ENCODE measurements around the gene RAI1. TPM values are rescaled to one million over a fixed set of nuclear protein-coding genes. Genes with fewer than 3 reads are reported as not detected.

RAI1 gene
- total and polyA plus RNA-seq, 9 donors = 1.5 to 57.7 (median 35.3) TPM

DNA sequence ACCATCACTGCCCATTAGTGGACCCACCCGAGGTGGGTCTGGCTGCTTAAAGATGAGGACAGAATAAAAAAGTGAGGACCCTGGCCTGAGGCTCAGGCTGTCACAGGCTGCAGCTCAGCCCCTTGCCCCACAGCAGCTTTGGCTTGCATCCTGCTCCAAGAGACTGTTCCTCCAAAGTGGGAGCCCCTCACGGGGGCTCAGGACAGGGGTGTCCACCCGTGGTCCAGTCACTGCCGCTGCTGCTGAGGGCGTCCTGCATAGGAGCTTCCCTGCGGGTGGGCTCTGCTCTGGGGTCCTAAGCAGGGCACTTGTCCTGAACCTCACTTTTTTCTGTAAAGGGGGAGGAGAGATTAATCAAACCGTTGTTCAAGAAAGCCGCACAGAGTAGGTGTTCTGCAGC, 107.7 kb downstream of the RAI1 start:
- intact Hi-C loops (cut with DNase I) = no loop called here
- 84 to 89% (median 85%) methylated on average over 8 of the region's 8 CpGs for WGBS, 3 donors
- H3K9me3 ChIP-seq = no peaks in the 10 kb centered on the region

DNA sequence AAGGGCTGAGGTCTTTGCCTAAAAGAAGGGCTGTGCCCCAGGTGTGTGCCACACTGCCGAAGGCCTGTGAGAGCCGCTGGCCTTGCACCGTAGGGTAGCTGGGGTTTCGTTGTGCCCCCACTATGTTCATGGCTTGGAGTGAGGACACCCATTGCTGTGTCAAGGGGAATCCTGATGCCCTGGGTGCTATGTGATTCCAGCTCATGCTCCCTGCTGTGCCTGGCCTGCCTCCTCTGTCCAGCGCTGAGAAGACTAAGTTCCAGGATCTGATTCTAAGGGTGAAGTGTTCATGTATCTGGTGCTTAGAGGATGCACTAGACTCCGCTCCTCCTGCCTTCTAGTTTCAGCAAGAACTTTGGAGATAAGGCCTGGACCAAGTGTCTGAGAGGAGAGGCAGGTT, 108.2 kb downstream of the RAI1 start:
- DNase-seq = no peak
- 92 to 99% (median 97%) methylated on average over 6 of the region's 6 CpGs for WGBS, 3 donors
- TF ChIP-seq, protein P1, sequence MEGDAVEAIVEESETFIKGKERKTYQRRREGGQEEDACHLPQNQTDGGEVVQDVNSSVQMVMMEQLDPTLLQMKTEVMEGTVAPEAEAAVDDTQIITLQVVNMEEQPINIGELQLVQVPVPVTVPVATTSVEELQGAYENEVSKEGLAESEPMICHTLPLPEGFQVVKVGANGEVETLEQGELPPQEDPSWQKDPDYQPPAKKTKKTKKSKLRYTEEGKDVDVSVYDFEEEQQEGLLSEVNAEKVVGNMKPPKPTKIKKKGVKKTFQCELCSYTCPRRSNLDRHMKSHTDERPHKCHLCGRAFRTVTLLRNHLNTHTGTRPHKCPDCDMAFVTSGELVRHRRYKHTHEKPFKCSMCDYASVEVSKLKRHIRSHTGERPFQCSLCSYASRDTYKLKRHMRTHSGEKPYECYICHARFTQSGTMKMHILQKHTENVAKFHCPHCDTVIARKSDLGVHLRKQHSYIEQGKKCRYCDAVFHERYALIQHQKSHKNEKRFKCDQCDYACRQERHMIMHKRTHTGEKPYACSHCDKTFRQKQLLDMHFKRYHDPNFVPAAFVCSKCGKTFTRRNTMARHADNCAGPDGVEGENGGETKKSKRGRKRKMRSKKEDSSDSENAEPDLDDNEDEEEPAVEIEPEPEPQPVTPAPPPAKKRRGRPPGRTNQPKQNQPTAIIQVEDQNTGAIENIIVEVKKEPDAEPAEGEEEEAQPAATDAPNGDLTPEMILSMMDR (IDR thresholded peaks at IDR 0.05) = no peak
- TF ChIP-seq POLR2A (IDR thresholded peaks at IDR 0.05) (no peak), EP300 (IDR thresholded peaks at IDR 0.05) (no peak)
- Histone ChIP-seq H3K27me3 (no peaks in the 10 kb centered on the region), H3K4me3 (no peak overlapping the region), H3K36me3 (no peaks in the 10 kb centered on the region), H3K4me1 (ENCODE audit: insufficient read depth) (peaks cover 14% of the 10 kb centered on the region), H3K9me3 (no peaks in the 10 kb centered on the region), H3K27ac (no peak overlapping the region)
- intact Hi-C loops (cut with DNase I) = no loop called here

More for the DNA sequence above, 107.7 kb downstream of the RAI1 start:
- no peak overlapping the region for H3K4me3 ChIP-seq
- no peaks in the 10 kb centered on the region for H3K27me3 ChIP-seq
- no peak overlapping the region for H3K27ac ChIP-seq
- H3K4me1 ChIP-seq (ENCODE audit: insufficient read depth) = peaks cover 18% of the 10 kb centered on the region
- H3K36me3 ChIP-seq = no peaks in the 10 kb centered on the region
- no peak for DNase-seq
- TF ChIP-seq, protein P1 (IDR thresholded peaks at IDR 0.05) = no peak
- TF ChIP-seq POLR2A (IDR thresholded peaks at IDR 0.05) = no peak
- no peak for TF ChIP-seq EP300 (IDR thresholded peaks at IDR 0.05)

DNA sequence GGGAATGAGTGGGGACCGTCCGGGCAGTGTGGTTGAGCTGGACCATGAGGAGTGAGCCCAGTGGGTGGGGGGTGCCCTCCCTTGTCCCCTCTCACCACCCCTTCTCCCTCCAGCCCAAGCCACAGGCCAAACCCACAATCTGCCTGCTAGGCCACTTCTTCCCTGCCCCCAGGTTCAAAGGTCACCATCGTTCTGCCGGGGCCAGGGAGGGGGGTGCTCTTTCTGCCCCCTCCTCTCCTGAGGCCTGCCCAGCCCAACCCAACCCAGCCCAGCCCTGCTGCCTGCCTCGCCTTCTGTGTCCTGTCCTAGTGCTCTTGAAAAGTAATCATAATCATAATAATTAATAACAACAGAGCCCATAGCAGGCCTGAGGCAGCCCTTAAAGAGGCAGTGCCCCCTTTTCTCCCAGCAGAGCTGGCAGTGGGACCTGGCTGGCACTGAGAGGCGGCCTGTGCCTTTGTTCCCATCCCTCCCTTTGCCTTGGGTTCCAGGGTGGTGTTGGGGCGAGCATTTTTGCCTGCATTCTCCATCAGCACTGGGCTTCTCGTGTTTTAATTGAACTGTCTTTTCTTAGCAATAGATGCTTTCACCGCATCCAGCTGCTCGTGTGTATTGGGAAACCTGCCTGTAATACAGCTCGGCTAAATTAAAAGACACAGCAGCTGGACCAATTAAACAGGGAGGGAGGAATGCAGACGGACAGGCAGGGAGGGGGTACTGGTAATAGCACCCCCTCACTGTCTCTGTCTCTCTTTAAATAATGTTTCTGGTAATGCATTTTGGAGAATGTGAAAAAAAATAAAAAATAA, 108.8 kb downstream of the RAI1 start:
- DNase-seq = no peak
- intact Hi-C loops (cut with DNase I) = no loop called here
- no peak for TF ChIP-seq POLR2A (IDR thresholded peaks at IDR 0.05)
- no peak for TF ChIP-seq EP300 (IDR thresholded peaks at IDR 0.05)
- TF ChIP-seq, protein P1 (IDR thresholded peaks at IDR 0.05) = no peak
- WGBS, 3 donors = 44 to 60% (median 51%) methylated on average over 12 of the region's 12 CpGs
- Histone ChIP-seq H3K27me3 (no peaks in the 10 kb centered on the region), H3K9me3 (no peaks in the 10 kb centered on the region), H3K36me3 (no peaks in the 10 kb centered on the region), H3K4me3 (no peak overlapping the region), H3K4me1 (ENCODE audit: insufficient read depth) (peaks cover 10% of the 10 kb centered on the region), H3K27ac (no peak overlapping the region)

DNA sequence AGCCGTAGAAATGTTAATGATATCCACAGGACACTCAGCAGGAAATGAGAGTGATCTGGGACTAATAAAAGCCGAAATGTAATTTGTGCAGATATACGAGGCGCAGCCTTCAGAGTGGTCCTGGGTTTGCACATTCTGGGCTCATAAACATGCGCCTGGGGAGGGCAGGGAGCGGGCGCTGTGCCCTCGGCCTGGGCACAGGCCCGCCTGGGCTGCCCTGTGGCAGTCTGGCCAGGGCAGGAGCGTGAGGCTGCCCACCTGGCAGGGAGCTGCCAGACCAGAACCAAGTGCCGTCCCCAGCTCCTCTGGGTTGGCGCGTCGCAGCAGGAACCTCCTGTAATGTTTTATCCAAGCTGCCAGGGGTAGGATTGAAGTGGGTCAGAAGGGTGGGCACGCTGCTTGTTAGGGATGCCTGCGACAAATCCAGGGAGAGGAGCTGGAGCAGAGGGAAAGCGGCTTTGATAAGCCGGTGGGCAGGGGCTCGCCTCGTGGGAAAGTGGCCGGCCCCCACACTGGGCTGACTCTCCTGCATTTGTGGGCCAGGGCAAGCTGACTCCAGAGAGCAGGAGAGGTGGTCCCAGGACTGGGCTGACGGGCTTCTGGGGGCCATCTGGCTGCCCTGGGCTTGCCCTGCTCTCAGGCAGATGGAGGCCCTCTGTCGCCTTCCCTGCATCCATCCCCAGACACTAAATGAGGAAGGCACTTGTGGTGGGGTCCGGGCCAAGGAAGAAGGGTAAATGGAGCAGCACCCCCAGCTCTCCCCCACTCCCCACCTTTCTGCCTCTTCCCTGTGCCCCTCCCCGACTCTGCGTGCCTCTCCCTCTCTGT, 109.6 kb downstream of the RAI1 start:
- H3K9me3 ChIP-seq = no peaks in the 10 kb centered on the region
- 72 to 83% (median 80%) methylated on average over 26 of the region's 26 CpGs for WGBS, 3 donors
- DNase-seq = no peak
- no peak overlapping the region for H3K4me3 ChIP-seq
- intact Hi-C loops (cut with DNase I) = no loop called here
- peak overlapping the region in 1 of 2 donors; percentile 38 for H3K27ac ChIP-seq
- H3K4me1 ChIP-seq (ENCODE audit: insufficient read depth) = peaks cover 10% of the 10 kb centered on the region
- H3K36me3 ChIP-seq = no peaks in the 10 kb centered on the region
- TF ChIP-seq EP300 (IDR thresholded peaks at IDR 0.05) (no peak), POLR2A (IDR thresholded peaks at IDR 0.05) (no peak)
- TF ChIP-seq, protein P1 (IDR thresholded peaks at IDR 0.05) = no peak
- no peaks in the 10 kb centered on the region for H3K27me3 ChIP-seq

Measured in ovary (tissue), 9 donors.